ENCODE results near the gene APOE. TPM values are rescaled to one million over a fixed set of nuclear protein-coding genes. Genes with fewer than 3 reads are reported as not detected.

The APOE gene
- total RNA-seq, 1 experiment from 2014 or later: 530 TPM

DNA sequence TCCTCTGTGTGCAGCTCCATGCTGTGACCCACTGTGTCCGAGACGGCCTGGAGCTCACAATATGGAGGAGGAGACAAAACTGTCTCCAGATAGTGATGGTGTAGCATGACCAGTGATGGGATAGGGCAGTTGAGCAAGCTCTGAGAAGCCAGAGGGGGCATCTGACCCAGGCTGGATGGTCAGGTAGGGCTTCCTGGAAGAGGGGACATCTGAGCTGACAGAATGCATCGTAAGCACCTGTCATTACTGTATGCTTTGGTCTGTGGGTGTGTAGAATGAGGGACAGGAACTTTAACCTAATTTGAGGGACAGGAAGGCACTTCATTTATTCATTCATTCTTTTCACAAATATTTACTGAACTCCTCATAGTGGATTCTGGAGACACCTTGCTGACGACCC is 21.0 kb upstream of the APOE start:
- Histone ChIP-seq H3K23me2 (ENCODE audit: insufficient read length, low read depth, low read length, poor library complexity, severe bottlenecking) (no peaks in the 10 kb centered on the region), H4K5ac (ENCODE audit: insufficient read length, low read depth, low read length) (no peak overlapping the region), H3K23ac (ENCODE audit: insufficient read length, low read depth, low read length) (no peak overlapping the region), H3K27ac (ENCODE audit: insufficient read length, low read depth, low read length) (no peak overlapping the region), H3K56ac (ENCODE audit: insufficient read length, low read depth, low read length) (no peak overlapping the region), H3K4ac (ENCODE audit: low read depth, low read length) (no peak overlapping the region), H2BK5ac (ENCODE audit: insufficient read length, low read length) (no peak overlapping the region), H3K9me3 (ENCODE audit: control insufficient read depth, low read depth, low read length) (no peaks in the 10 kb centered on the region), H3K14ac (ENCODE audit: insufficient read depth, low read length) (no peak overlapping the region), H3K9ac (ENCODE audit: extremely low read depth, insufficient read length, low read length) (no peak overlapping the region), H2BK20ac (ENCODE audit: low read depth, low read length, poor library complexity, severe bottlenecking) (no peak overlapping the region), H2BK15ac (ENCODE audit: low read depth, low read length) (no peak overlapping the region), H3K4me1 (ENCODE audit: insufficient read depth, low read length) (no peaks in the 10 kb centered on the region), H4K8ac (replicated peaks; ENCODE audit: insufficient read length, low read depth, low read length) (no peak overlapping the region), H4K91ac (ENCODE audit: insufficient read length, low read depth, low read length) (no peak overlapping the region), H2AK5ac (ENCODE audit: insufficient read length, low read length) (no peak overlapping the region), H3K4me2 (ENCODE audit: insufficient read depth, insufficient read length, low read length) (no peak overlapping the region), H3T11ph (ENCODE audit: low read length) (no peak overlapping the region), H4K20me1 (ENCODE audit: control insufficient read depth, insufficient read depth, insufficient read length) (no peaks in the 10 kb centered on the region), H3K18ac (ENCODE audit: insufficient read length, low read depth, low read length) (no peak overlapping the region), H3K79me1 (ENCODE audit: insufficient read depth, low read depth, low read length, poor library complexity, severe bottlenecking) (no peaks in the 10 kb centered on the region), H3K79me2 (ENCODE audit: insufficient read depth, low read length) (no peaks in the 10 kb centered on the region), H2BK12ac (ENCODE audit: insufficient read length, low read depth, low read length) (no peak overlapping the region), H2AFZ (ENCODE audit: low read length) (no peak overlapping the region), H2BK120ac (ENCODE audit: low read depth, low read length, poor library complexity, severe bottlenecking) (no peak overlapping the region), H3K27me3 (ENCODE audit: insufficient read depth, low read length) (no peaks in the 10 kb centered on the region)
- H3K9me3 Mint-ChIP-seq: no peaks in the 10 kb centered on the region
- no peak for TF ChIP-seq CTCF (conservative IDR thresholded peaks at IDR 0.05)
- DNase-seq: no peak
- no peak overlapping the region for H3K4me3 Mint-ChIP-seq
- H3K27ac Mint-ChIP-seq: peak overlapping the region in 2 of 3 experiments; percentile 1 to 72; a peak in 3 of 7 replicates
- H3K27me3 Mint-ChIP-seq (ENCODE audit: low read depth): no peaks in the 10 kb centered on the region; the same call in 1 of the 2 replicates
- peaks cover 12 to 30% of the 10 kb centered on the region in 2 experiments for H3K4me1 Mint-ChIP-seq
- WGBS (ENCODE audit: extremely low coverage, insufficient read length, low lambda C conversion rate): no CpG with 5 or more reads among the region's 4 CpGs
- H3K36me3 Mint-ChIP-seq (ENCODE audit: insufficient read depth in 1 of 3, low read depth in 3 of 3): peaks cover 21 to 63% (median 56%) of the 10 kb centered on the region in 3 experiments
